ENCODE data around the gene UBASH3A. TPM values are rescaled to one million over a fixed set of nuclear protein-coding genes. Genes with fewer than 3 reads are reported as not detected.

The UBASH3A gene
- total RNA-seq, 1 donor from 2014 or later = not detected

GRCh38 chr21:42412636-42412933, 8.9 kb downstream of the UBASH3A start:
- no peak for DNase-seq

GRCh38 chr21:42413093-42413492, 9.4 kb downstream of the UBASH3A start:
- no peak for DNase-seq

GRCh38 chr21:42413500-42413899, 9.8 kb downstream of the UBASH3A start:
- no peak for DNase-seq

- no peak for DNase-seq
These were observed 10.4 kb downstream of the UBASH3A start for GRCh38 chr21:42414066-42414465.

- no peak for DNase-seq
These were observed 10.8 kb downstream of the UBASH3A start for GRCh38 chr21:42414553-42414927.

- DNase-seq = peak; percentile 74
These were observed 11.4 kb downstream of the UBASH3A start for GRCh38 chr21:42414928-42415769.

GRCh38 chr21:42417533-42417932, 13.8 kb downstream of the UBASH3A start:
- no peak for DNase-seq

- no peak for DNase-seq
These were observed 15.2 kb downstream of the UBASH3A start for GRCh38 chr21:42418886-42419285.

- no peak for DNase-seq
These were observed 16.1 kb downstream of the UBASH3A start for GRCh38 chr21:42419845-42420244.

- DNase-seq = no peak
These were observed 17.5 kb downstream of the UBASH3A start for GRCh38 chr21:42421018-42421793.

GRCh38 chr21:42423197-42423675, 19.5 kb downstream of the UBASH3A start:
- DNase-seq = no peak

GRCh38 chr21:42423685-42424084, 20.0 kb downstream of the UBASH3A start:
- DNase-seq = no peak

- peak; percentile 52 for DNase-seq
These were observed 21.3 kb downstream of the UBASH3A start for GRCh38 chr21:42424914-42425541.

- DNase-seq = no peak
These were observed 21.9 kb downstream of the UBASH3A start for GRCh38 chr21:42425591-42425990.

- DNase-seq = no peak
These were observed 22.7 kb downstream of the UBASH3A start for GRCh38 chr21:42426424-42426823.

- DNase-seq = no peak
These were observed 23.3 kb downstream of the UBASH3A start for GRCh38 chr21:42426876-42427480.

- no peak for DNase-seq
These were observed 24.2 kb downstream of the UBASH3A start for GRCh38 chr21:42427809-42428419.

GRCh38 chr21:42429021-42429420, 25.3 kb downstream of the UBASH3A start:
- no peak for DNase-seq

- DNase-seq = peak; percentile 17
These were observed 26.2 kb downstream of the UBASH3A start for GRCh38 chr21:42429856-42430255.

GRCh38 chr21:42430521-42430920, 26.8 kb downstream of the UBASH3A start:
- DNase-seq = no peak

GRCh38 chr21:42431196-42431595, 27.5 kb downstream of the UBASH3A start:
- no peak for DNase-seq

- DNase-seq = no peak
These were observed 29.0 kb downstream of the UBASH3A start for GRCh38 chr21:42432695-42433094.

All from dermis blood vessel endothelial cell (primary cell).